ENCODE measurements around the gene IL18R1. TPM values are rescaled to one million over a fixed set of nuclear protein-coding genes. Genes with fewer than 3 reads are reported as not detected.

Gene IL18R1
- total RNA-seq, 1 experiment from 2014 or later: 1.5 TPM

GRCh38 chr2:102433973-102434654, 78.5 kb downstream of the IL18R1 start:
- no peaks in the 10 kb centered on the region for H3K4me1 Mint-ChIP-seq (ENCODE audit: low read depth, unreplicated experiment)
- CTCF ChIA-PET: no interaction called here
- DNase-seq: no peak
- no peak overlapping the region for H3K27ac Mint-ChIP-seq (ENCODE audit: unreplicated experiment)
- H3K4me3 Mint-ChIP-seq (ENCODE audit: low read depth, unreplicated experiment): no peak overlapping the region
- H3K9me3 Mint-ChIP-seq (ENCODE audit: low read depth, unreplicated experiment): no peaks in the 10 kb centered on the region
- intact Hi-C loops (cut with micrococcal nuclease; ENCODE audit: unreplicated experiment): no loop called here
- no peaks in the 10 kb centered on the region for H3K27me3 Mint-ChIP-seq (ENCODE audit: unreplicated experiment)
- H3K36me3 Mint-ChIP-seq (ENCODE audit: insufficient read depth, unreplicated experiment): no peaks in the 10 kb centered on the region
- BruUV-seq (replicated peaks): no TSS peak
- no peak for TF ChIP-seq CTCF (IDR thresholded peaks at IDR 0.05; ENCODE audit: unreplicated experiment)

- CTCF ChIA-PET: no interaction called here
- no TSS peak for BruUV-seq (replicated peaks)
- no peak for TF ChIP-seq CTCF (IDR thresholded peaks at IDR 0.05; ENCODE audit: unreplicated experiment)
- Mint-ChIP-seq H3K9me3 (ENCODE audit: low read depth, unreplicated experiment) (no peaks in the 10 kb centered on the region), H3K36me3 (ENCODE audit: insufficient read depth, unreplicated experiment) (no peaks in the 10 kb centered on the region), H3K4me3 (ENCODE audit: low read depth, unreplicated experiment) (no peak overlapping the region), H3K4me1 (ENCODE audit: low read depth, unreplicated experiment) (no peaks in the 10 kb centered on the region), H3K27ac (ENCODE audit: unreplicated experiment) (no peak overlapping the region), H3K27me3 (ENCODE audit: unreplicated experiment) (no peaks in the 10 kb centered on the region)
- DNase-seq: no peak
- intact Hi-C loops (cut with micrococcal nuclease; ENCODE audit: unreplicated experiment): no loop called here
Observed at GRCh38 chr2:102434655-102435381, 79.2 kb downstream of the IL18R1 start.

GRCh38 chr2:102435741-102436140, 80.1 kb downstream of the IL18R1 start:
- intact Hi-C loops (cut with micrococcal nuclease; ENCODE audit: unreplicated experiment): no loop called here
- Mint-ChIP-seq H3K27ac (ENCODE audit: unreplicated experiment) (no peak overlapping the region), H3K27me3 (ENCODE audit: unreplicated experiment) (no peaks in the 10 kb centered on the region), H3K36me3 (ENCODE audit: insufficient read depth, unreplicated experiment) (no peaks in the 10 kb centered on the region), H3K9me3 (ENCODE audit: low read depth, unreplicated experiment) (no peaks in the 10 kb centered on the region), H3K4me3 (ENCODE audit: low read depth, unreplicated experiment) (no peak overlapping the region), H3K4me1 (ENCODE audit: low read depth, unreplicated experiment) (no peaks in the 10 kb centered on the region)
- DNase-seq: no peak
- CTCF ChIA-PET: interaction anchor here (0.5 to 0.6 kb wide), 2 partner anchors 317 to 1481 kb away, joined by 7 to 9 read pairs; no protein-coding TSS in a partner anchor
- no TSS peak for BruUV-seq (replicated peaks)
- TF ChIP-seq CTCF (IDR thresholded peaks at IDR 0.05; ENCODE audit: unreplicated experiment): no peak

- CTCF ChIA-PET: interaction anchor here (0.5 to 0.6 kb wide), 2 partner anchors 797 to 1480 kb away, joined by 3 to 9 read pairs; no protein-coding TSS in a partner anchor
- Mint-ChIP-seq H3K36me3 (ENCODE audit: insufficient read depth, unreplicated experiment) (no peaks in the 10 kb centered on the region), H3K27me3 (ENCODE audit: unreplicated experiment) (no peaks in the 10 kb centered on the region), H3K4me3 (ENCODE audit: low read depth, unreplicated experiment) (no peak overlapping the region), H3K27ac (ENCODE audit: unreplicated experiment) (no peak overlapping the region), H3K4me1 (ENCODE audit: low read depth, unreplicated experiment) (no peaks in the 10 kb centered on the region), H3K9me3 (ENCODE audit: low read depth, unreplicated experiment) (no peaks in the 10 kb centered on the region)
- BruUV-seq (replicated peaks): no TSS peak
- intact Hi-C loops (cut with micrococcal nuclease; ENCODE audit: unreplicated experiment): no loop called here
- no peak for TF ChIP-seq CTCF (IDR thresholded peaks at IDR 0.05; ENCODE audit: unreplicated experiment)
- no peak for DNase-seq
Observed at GRCh38 chr2:102436323-102436722, 80.7 kb downstream of the IL18R1 start.

All from Calu3 (cell line).